Hepatocyte (in vitro differentiated cells): ENCODE results near the gene BICD2.

Experiments used
- EZH2 ChIP-seq: fragments of 200-600 bp; sonication (generic); IDR thresholded peaks from 2 replicates; pipeline ENCODE4 v1.6.1; 2016; ENCODE audit warnings: antibody characterized with exemption, mild to moderate bottlenecking, borderline replicate concordance
- TF ChIP-seq, protein P1 (sequence below): fragments of 200-600 bp; sonication (generic); IDR thresholded peaks from 2 replicates; pipeline ENCODE4 v1.5.1; 2016; ENCODE audit warnings: antibody characterized with exemption, mild to moderate bottlenecking; ENCODE audit not compliant: poor library complexity

DNA sequence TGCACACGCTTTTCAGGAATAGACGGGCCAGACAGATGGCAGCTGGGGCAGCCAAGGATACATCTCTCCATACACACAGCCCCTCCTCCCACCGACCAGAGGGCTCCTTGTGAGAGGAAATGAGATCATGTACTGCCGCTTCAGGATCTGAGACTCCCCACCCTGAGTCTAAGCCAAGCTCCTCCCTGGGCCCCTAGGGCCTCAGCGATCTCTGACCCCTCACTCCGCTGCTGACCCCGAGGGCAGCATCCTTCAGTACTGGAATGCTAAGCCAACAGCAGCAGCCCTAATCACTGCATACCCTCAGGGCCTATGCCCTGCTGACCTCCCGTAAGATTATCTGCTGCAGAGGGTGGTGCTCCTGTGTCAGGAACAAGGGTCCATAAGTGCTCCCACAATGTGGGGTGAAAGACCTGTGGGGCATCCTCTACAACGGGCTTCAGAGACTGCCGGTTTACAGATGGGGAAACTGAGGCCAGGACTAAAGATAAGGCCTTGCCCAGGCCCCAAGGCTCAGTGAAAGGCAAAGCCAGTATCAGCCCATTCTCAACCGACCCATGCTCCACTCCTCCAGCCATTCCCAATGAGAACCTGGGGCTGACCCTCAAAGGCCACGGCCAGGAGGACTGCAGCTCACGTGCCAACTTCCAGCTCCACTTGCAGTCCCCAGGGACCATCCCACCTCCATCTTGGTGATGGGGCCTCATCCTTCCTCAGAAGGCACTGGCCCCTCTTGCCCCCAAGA, 37.5 kb downstream of the BICD2 start:
- TF ChIP-seq, protein P1, sequence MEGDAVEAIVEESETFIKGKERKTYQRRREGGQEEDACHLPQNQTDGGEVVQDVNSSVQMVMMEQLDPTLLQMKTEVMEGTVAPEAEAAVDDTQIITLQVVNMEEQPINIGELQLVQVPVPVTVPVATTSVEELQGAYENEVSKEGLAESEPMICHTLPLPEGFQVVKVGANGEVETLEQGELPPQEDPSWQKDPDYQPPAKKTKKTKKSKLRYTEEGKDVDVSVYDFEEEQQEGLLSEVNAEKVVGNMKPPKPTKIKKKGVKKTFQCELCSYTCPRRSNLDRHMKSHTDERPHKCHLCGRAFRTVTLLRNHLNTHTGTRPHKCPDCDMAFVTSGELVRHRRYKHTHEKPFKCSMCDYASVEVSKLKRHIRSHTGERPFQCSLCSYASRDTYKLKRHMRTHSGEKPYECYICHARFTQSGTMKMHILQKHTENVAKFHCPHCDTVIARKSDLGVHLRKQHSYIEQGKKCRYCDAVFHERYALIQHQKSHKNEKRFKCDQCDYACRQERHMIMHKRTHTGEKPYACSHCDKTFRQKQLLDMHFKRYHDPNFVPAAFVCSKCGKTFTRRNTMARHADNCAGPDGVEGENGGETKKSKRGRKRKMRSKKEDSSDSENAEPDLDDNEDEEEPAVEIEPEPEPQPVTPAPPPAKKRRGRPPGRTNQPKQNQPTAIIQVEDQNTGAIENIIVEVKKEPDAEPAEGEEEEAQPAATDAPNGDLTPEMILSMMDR: no peak
- TF ChIP-seq EZH2: no peak
